Effector memory CD8-positive, alpha-beta T cell (primary cell): ENCODE results near the gene ZNF660.
"Not testable (repeated sequence)": the region's sequence is repeated elsewhere in the genome, so short reads cannot be mapped to it uniquely, and the experiment has no call there.

ENCODE experiments used
- ATAC-seq: fragments of 150-1000 bp; cut with Tn5 transposase; replicated peaks from 2 replicates; pipeline ENCODE4 v1.10.0; 2021; ENCODE audit warnings: mild to moderate bottlenecking, moderate library complexity
- DNase-seq, 3 experiments: peaks; one replicate each; pipeline ENCODE4 v3.0.0; 2021
- H3K27ac Mint-ChIP-seq, 2 donors: one replicate each; pipeline ENCODE4 v1.8.0; 2022; ENCODE audit warnings: mild to moderate bottlenecking in 2 of 2, mixed read lengths in 2 of 2, moderate library complexity in 2 of 2
- H3K27me3 Mint-ChIP-seq, 2 donors: one replicate each; pipeline ENCODE4 v1.8.0; 2022; ENCODE audit warnings: mixed read lengths in 2 of 2
- H3K36me3 Mint-ChIP-seq: one replicate; pipeline ENCODE4 v1.8.0; 2022; ENCODE audit warnings: mild to moderate bottlenecking, moderate library complexity, mixed read lengths; ENCODE audit not compliant: insufficient read depth
- H3K4me1 Mint-ChIP-seq, 2 donors: one replicate each; pipeline ENCODE4 v1.8.0; 2022; ENCODE audit warnings: low read depth in 2 of 2, mixed read lengths in 2 of 2
- H3K4me3 Mint-ChIP-seq, 2 donors: one replicate each; pipeline ENCODE4 v1.8.0; 2022; ENCODE audit warnings: mild to moderate bottlenecking in 2 of 2, mixed read lengths in 2 of 2, moderate library complexity in 2 of 2
- H3K9me3 Mint-ChIP-seq, 2 donors: one replicate each; pipeline ENCODE4 v1.8.0; 2022; ENCODE audit warnings: mixed read lengths in 2 of 2
- total RNA-seq, 9 experiments: gene quantifications; one replicate each; lab custom pipeline; 2026; lab: John Stamatoyannopoulos, UW

The ZNF660 gene
- 0.11 to 2.0 (median 0.26) reads per million in 9 experiments for total RNA-seq

DNA sequence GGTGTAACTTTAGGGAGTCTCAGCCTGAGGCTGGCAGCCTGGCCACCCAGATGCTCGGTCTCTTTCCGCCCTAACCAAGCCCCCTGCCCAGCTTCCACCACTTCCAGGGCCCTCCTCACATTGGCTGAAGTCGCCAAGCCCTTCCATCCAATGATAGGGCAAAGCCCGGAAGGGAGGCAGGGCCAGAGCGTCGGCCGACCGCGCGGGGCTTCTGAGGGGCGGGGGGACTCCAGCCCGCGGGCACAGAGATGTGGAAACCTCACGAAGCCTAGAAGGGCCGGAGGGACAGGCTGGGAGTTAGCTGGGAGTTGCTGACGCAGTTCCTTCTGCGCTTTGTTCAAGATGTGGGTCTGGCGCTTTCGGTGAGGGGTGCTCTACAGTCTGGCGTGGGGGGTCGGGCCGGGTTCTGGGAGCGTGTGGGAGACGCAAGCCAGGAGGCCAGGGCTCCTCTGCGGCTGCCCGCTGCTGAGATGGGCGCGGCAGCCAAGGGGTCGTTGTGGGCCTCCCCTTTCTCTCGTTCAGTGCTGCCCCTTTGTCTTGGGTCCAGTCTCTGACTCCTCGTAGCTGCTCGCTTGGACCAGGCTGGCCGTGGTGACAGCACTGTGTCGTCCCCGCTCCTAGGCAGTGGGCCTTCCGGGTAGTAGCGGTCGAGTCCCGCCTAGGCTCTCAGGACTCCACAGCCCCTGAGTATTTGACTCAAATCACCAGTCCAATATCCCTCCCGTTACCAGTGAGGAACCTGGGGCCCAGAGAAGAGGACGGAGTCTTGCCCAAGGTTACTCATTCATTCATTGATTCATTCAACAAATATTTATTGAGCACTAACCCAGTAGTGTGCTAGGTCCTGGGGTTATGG is at the start of gene ZNF660:
TSS of gene ZNF660 (plus strand) at position 319 of the 856 bp plus-strand sequence. CDS start 9,230 bp downstream, outside the sequence.
- Mint-ChIP-seq H3K9me3 (peaks cover 3 to 15% of the 10 kb centered on the region in 2 donors), H3K27me3 (peaks cover 55 to 65% of the 10 kb centered on the region in 2 donors), H3K4me3 (peak within 1 kb of the TSS in 1 of 2 donors; percentile 7), H3K4me1 (peaks cover 0 to 4% of the 10 kb centered on the region in 2 donors), H3K27ac (no peak within 1 kb of the TSS), H3K36me3 (peaks cover 3% of the 10 kb centered on the region)
- no peak for DNase-seq
- ATAC-seq, result no peak

DNA sequence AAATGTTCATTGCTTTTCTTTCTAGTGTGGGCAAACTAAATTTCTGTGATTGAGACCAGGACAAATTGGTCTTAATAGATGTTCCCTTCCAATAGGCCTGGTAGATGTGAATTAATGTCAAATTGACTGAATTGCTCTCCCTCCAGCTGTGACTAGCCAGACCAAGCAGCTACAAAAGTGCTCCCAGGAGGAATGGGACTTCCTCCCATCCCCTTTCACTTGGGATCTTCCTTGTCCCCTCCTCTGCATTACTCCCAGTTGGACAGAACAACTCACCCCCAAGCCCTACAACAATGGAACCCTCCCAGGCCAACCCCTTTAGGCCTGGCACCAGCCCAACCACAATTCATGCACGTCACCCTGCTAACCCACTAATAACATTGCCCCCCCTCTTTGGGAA is 49.4 kb upstream of the ZNF660 start:
- ATAC-seq, result no peak
- peaks cover 0 to 3% of the 10 kb centered on the region in 2 donors for H3K4me1 Mint-ChIP-seq

DNA sequence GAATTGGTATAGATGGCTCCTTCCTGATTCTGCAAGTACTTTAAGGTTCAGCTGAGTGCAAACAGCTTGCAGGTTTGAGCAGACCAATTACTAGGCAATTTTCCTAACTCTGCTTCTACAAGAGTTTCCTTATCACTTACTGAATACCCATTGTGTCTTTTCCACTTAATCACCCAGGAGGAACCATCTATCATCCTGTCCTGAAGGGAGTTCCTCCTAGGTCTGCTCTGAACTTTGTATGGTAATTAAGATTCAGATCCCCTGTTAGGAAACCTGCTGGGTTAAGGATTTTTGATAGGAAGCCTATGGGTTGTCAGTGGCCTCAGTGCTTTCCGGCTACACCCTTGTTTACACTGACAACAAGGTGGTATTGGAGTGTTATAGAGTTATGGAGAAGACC is 40.0 kb upstream of the ZNF660 start:
- not testable (repeated sequence) for H3K27ac Mint-ChIP-seq, DNase-seq, ATAC-seq, H3K4me3 Mint-ChIP-seq, H3K9me3 Mint-ChIP-seq, H3K4me1 Mint-ChIP-seq, H3K36me3 Mint-ChIP-seq
- peaks cover 27 to 31% of the 10 kb centered on the region in 2 donors for H3K27me3 Mint-ChIP-seq

More for the DNA sequence above, 49.4 kb upstream of the ZNF660 start:
- H3K4me3 Mint-ChIP-seq, result no peak overlapping the region
- no peaks in the 10 kb centered on the region for H3K36me3 Mint-ChIP-seq
- H3K27ac Mint-ChIP-seq, result no peak overlapping the region
- H3K27me3 Mint-ChIP-seq, result peaks cover 50 to 60% of the 10 kb centered on the region in 2 donors
- DNase-seq, result no peak
- H3K9me3 Mint-ChIP-seq, result no peaks in the 10 kb centered on the region

DNA sequence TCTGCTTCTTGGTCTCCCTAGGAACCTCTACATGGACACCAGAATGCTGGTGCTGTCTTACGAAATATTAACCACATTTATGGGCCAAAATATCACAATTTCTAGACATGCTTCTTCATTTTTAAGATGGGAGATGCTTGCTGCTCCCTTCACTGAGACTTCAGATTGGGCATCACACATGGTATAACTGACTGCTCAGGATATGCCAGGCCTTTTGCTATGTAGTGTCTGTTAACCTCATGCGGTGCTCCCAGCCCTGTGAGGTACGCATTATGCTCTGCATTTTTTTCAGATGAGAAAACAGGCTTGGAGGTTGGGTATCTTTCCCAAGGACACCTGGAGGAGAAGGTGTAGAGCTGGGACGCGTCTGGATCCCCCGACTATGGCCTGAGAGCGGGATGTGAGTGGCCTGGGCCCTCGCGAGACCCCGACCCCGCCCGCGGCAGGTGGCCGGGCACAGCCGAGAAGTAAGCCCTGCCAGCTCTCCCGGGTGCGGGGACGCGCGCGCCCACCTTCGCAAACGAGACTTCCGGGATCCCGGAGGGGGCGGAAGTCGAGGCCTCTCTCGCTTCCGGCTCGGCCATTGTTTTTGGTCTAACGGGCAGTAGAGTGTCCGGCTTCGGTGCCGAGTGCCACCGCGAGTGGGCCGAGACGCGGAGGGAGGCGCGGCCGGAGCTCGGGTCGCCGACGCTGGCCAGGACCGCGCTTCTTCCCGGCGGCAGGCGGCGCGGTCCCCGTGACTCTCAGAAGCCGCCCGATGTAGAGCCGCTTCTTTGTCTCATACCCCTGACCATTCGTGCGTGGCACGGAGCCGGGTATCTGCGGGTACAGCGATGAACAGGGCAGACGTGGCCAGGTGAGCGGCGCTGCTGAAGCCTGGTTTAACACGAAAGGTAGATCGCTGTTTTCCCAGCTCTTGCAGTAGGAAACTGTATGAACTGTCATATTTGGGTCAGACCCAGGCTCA is 29.9 kb upstream of the ZNF660 start, which contains the start of gene ZKSCAN7:
TSS of gene ZKSCAN7 (plus strand) at position 568 of the 967 bp plus-strand sequence. CDS start 1,855 bp downstream, outside the sequence.
- peaks cover 14 to 18% of the 10 kb centered on the region in 2 donors for H3K4me1 Mint-ChIP-seq
- peak within 1 kb of the TSS; percentile 88 to 90 for H3K4me3 Mint-ChIP-seq
- peaks cover 0 to 2% of the 10 kb centered on the region in 2 donors for H3K9me3 Mint-ChIP-seq
- peaks cover 11 to 14% of the 10 kb centered on the region in 2 donors for H3K27me3 Mint-ChIP-seq
- ATAC-seq, result peak; percentile 75
- DNase-seq, result peak; percentile 16 to 34 (median 26)
- peaks cover 4% of the 10 kb centered on the region for H3K36me3 Mint-ChIP-seq
- peak within 1 kb of the TSS; percentile 76 to 90 for H3K27ac Mint-ChIP-seq

DNA sequence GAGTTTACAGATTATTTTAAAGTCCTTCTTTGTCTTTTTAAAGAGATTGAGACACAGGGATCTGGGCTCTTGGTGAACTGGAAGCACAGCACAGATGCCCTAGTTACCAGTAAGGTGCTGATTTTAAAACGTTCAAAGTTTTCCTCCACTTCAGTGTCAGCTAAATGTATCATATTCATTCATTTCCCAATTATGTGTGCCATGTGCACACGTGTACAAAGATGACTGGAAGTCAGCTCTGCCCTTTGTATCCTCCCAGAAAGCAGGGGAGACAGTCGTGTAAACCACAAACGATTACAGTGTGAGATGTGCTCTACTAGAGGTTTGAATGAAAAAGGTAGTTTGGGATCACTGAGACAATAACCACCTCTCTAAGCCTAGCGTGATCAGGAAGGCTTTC is 29.0 kb upstream of the ZNF660 start:
- Mint-ChIP-seq H3K9me3 (peaks cover 0 to 2% of the 10 kb centered on the region in 2 donors), H3K4me1 (peaks cover 14 to 18% of the 10 kb centered on the region in 2 donors)

DNA sequence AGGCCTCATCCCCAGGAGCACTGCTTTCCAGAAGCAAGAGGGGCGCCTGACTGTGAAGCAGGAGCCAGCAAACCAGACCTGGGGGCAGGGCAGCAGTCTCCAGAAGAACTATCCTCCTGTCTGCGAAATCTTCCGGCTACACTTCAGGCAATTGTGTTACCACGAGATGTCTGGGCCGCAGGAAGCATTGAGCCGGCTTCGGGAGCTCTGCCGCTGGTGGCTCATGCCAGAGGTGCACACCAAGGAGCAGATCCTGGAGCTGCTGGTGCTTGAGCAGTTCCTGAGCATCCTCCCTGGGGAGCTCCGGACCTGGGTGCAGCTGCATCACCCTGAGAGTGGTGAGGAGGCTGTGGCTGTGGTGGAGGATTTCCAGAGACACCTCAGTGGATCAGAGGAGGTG is 27.7 kb upstream of the ZNF660 start:
- peaks cover 14 to 18% of the 10 kb centered on the region in 2 donors for H3K4me1 Mint-ChIP-seq
- no peak for ATAC-seq
- no peak overlapping the region for H3K4me3 Mint-ChIP-seq
- H3K36me3 Mint-ChIP-seq, result peaks cover 4% of the 10 kb centered on the region
- H3K27me3 Mint-ChIP-seq, result no peaks in the 10 kb centered on the region
- no peak overlapping the region for H3K27ac Mint-ChIP-seq
- DNase-seq, result no peak
- peaks cover 0 to 2% of the 10 kb centered on the region in 2 donors for H3K9me3 Mint-ChIP-seq

More for the DNA sequence above, 29.0 kb upstream of the ZNF660 start:
- Mint-ChIP-seq H3K27me3 (peaks cover 7% of the 10 kb centered on the region in 2 donors), H3K36me3 (peaks cover 4% of the 10 kb centered on the region), H3K4me3 (peak overlapping the region; percentile 88 to 90), H3K27ac (peak overlapping the region; percentile 76 to 90)
- ATAC-seq, result no peak
- DNase-seq, result no peak

DNA sequence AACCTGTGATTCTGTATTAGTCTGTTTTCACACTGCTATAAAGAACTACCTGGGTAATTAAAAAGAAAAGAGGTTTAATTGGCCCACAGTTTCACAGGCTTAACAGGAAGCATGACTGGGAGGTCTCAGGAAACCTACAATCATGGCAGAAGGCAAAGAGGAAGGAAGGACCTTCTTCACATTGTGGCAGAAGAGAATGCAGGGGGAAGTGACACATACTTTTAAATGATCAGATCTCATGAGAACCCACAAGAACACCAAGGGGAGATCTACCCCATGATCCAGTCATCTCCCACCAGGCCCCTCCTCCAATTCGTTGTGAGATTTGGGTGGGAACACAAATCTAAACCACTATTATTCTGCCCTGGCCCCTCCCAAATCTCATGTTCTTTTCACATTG is 23.7 kb upstream of the ZNF660 start:
- H3K27ac Mint-ChIP-seq, result no peak overlapping the region
- no peak overlapping the region for H3K4me3 Mint-ChIP-seq
- peaks cover 2% of the 10 kb centered on the region for H3K36me3 Mint-ChIP-seq
- H3K27me3 Mint-ChIP-seq, result no peaks in the 10 kb centered on the region
- H3K4me1 Mint-ChIP-seq, result peaks cover 3 to 14% of the 10 kb centered on the region in 2 donors
- ATAC-seq (no peak), DNase-seq (no peak)
- peaks cover 5 to 8% of the 10 kb centered on the region in 2 donors for H3K9me3 Mint-ChIP-seq

DNA sequence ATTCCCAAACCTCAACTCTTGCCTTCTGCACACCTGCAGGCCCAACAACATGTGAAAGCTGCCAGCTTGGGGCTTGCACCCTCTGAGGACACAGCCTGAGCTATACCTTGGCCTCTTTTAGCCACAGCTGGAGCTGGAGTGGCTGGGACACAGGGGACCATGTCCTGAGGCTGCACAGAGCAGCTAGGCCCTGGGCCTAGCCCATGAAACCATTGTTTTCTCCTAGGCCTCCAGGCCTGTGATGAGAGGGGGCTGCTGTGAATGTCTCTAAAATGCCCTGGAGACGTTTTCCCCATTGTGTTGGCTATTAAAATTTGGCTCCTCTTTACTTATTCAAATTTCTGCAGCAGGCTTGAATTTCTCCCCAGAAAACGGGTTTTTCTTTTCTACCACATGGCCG is 22.6 kb upstream of the ZNF660 start:
- no peak for DNase-seq
- Mint-ChIP-seq H3K9me3 (peaks cover 8 to 13% of the 10 kb centered on the region in 2 donors), H3K27me3 (no peaks in the 10 kb centered on the region), H3K27ac (no peak overlapping the region), H3K4me3 (no peak overlapping the region), H3K36me3 (peaks cover 2% of the 10 kb centered on the region), H3K4me1 (peaks cover 2 to 12% of the 10 kb centered on the region in 2 donors)
- ATAC-seq, result no peak

DNA sequence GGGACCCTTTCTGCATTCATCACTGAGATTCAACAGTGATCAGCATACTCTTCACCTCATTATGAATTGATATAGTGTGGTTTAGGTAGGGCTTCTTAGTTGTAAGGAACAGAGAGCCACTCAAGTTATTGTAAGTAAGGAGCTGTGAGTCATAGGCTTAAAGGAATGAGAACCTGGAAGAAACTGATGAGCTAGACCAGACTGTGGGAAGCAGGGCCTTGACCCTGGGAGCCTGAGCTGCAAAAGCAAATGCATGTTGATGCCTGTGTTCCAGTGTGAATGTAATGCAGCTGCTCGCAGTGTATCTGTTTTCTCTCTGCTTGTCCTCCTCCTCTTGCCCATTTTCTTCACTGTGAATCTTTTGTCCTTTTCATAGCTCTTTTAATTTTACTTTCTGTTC is 16.2 kb upstream of the ZNF660 start:
- Mint-ChIP-seq H3K4me3 (no peak overlapping the region), H3K27me3 (no peaks in the 10 kb centered on the region), H3K36me3 (peaks cover 19% of the 10 kb centered on the region), H3K9me3 (peaks cover 25 to 49% of the 10 kb centered on the region in 2 donors), H3K27ac (no peak overlapping the region), H3K4me1 (peaks cover 0 to 8% of the 10 kb centered on the region in 2 donors)
- DNase-seq (no peak), ATAC-seq (no peak)

DNA sequence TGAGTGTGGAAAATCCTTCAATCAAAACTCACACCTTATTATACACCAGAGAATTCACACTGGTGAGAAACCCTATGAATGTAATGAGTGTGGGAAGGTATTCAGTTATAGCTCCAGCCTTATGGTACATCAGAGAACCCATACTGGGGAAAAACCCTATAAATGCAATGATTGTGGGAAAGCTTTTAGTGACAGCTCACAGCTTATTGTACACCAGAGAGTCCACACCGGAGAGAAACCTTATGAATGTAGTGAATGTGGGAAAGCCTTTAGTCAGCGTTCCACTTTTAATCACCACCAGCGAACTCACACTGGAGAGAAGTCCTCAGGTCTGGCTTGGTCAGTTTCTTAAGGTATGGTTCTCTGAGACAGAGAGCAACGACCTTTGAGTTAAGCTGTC is 13.7 kb upstream of the ZNF660 start:
- no peak for ATAC-seq

DNA sequence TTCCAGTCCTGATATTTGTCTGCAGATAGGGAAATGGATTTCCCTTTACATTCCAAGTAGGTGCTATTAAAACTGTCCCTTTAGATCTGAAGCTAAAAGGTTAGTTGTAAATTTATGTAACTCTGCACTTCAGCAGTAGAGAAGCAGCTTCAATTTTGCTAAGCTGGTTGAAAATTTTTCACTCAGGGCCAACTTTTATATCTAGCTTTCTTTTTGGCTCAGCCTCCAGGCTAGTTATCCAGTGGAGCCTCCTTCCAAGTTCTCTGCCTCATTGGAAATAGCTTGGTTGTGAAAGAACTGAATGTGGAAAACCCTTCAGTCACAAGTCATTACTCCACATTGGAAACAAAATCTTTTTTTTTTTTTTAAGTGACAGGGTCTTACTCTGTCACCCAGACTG is 8.2 kb upstream of the ZNF660 start:
- Mint-ChIP-seq H3K4me1 (no peaks in the 10 kb centered on the region), H3K36me3 (peaks cover 6% of the 10 kb centered on the region), H3K27ac (no peak overlapping the region), H3K4me3 (no peak overlapping the region), H3K9me3 (peaks cover 3 to 15% of the 10 kb centered on the region in 2 donors), H3K27me3 (no peaks in the 10 kb centered on the region)
- DNase-seq (no peak), ATAC-seq (no peak)

More for the DNA sequence above, 13.7 kb upstream of the ZNF660 start:
- Mint-ChIP-seq H3K4me1 (no peaks in the 10 kb centered on the region), H3K4me3 (no peak overlapping the region), H3K36me3 (peaks cover 16% of the 10 kb centered on the region), H3K9me3 (peaks cover 20 to 41% of the 10 kb centered on the region in 2 donors), H3K27ac (no peak overlapping the region), H3K27me3 (no peaks in the 10 kb centered on the region)
- no peak for DNase-seq

DNA sequence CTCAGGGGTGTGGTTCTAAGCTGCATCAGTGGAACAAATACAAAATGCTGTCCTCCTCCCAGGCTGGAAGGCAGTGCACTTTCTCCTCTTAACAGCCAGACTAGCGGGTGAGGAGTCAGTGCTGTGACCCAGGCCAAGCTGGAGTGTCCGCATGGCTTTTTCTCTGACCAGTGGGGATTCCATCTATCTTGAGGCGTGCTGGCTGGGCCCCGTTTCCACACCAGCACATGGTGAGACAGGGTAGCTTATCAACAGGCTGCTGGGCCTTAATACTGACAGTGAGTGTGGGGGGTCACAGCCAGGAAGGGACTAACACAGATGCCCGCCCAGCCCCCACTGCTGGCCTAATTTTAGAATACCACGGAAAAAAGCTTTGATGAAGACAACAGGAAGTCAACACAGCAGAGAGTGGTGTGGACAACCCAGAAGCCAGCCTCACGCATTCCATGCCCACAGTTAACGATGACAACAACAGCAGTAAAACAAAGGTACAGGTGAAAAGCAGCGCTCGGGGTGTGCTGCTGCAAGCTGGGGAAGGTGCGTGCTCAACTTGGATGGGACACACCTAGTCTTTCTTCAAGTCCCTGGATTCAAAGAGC is 7.3 kb upstream of the ZNF660 start:
- not testable (repeated sequence) for H3K9me3 Mint-ChIP-seq, H3K36me3 Mint-ChIP-seq, H3K27ac Mint-ChIP-seq, H3K4me1 Mint-ChIP-seq, DNase-seq, H3K4me3 Mint-ChIP-seq, H3K27me3 Mint-ChIP-seq
- peak; percentile 42 for ATAC-seq

DNA sequence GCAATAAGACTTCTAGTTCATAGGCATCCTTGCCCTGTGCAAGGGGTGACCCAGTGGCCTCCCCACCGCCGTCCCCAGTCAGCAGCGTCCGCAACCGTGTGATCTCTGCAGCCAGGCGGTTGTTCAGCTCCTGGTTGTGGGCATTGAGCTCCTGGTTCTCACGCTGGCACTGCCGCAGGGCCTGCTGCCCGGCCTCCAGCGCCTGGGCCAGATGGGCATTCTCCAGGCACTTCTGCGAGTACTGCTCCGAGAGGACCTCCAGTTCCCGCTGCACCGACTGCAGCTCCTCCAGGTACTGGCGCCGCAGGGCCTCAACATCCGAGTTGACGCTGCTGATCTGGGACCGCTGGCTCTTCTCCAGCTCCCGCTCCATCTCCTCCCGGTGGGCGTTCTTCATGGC is 6.4 kb upstream of the ZNF660 start:
- H3K27me3 Mint-ChIP-seq, H3K27ac Mint-ChIP-seq, H3K9me3 Mint-ChIP-seq, DNase-seq, H3K4me1 Mint-ChIP-seq, ATAC-seq, H3K4me3 Mint-ChIP-seq, H3K36me3 Mint-ChIP-seq: not testable (repeated sequence)
